ENCODE measurements around the gene MON2. TPM values are rescaled to one million over a fixed set of nuclear protein-coding genes. Genes with fewer than 3 reads are reported as not detected.

Gene MON2
- total and polyA plus RNA-seq, 2 of the 13 experiments (the other 11 are each of a cell fraction or from before 2014, with no cell fraction given): 10.5 to 24.8 TPM

GRCh38 chr12:62629413-62629812 is 162.8 kb downstream of the MON2 start (continued):
- TF ChIP-seq MXD4 (CRISPR knock-in tag; IDR thresholded peaks at IDR 0.05) (no peak), ZNF256 (CRISPR knock-in tag; conservative IDR thresholded peaks at IDR 0.05) (no peak)

GRCh38 chr12:62629971-62630739 is 163.5 kb downstream of the MON2 start:
- FAIRE-seq (no peak), DNase-seq (ENCODE audit: low spot score) (no peak), ATAC-seq (no peak)
- BruUV-seq (replicated peaks): no TSS peak
- no peaks in the 10 kb centered on the region; a peak in 1 of 5 replicates for H3K27me3 ChIP-seq (ENCODE audit: control insufficient read depth in 1 of 2, insufficient read depth in 2 of 2, low read length in 2 of 2)
- ChIA-PET CTCF (ENCODE audit: low intra/inter-chr PET ratio, low total read pairs) (no interaction called here), POLR2A (no interaction called here)
- no peak overlapping the region for H2AFZ ChIP-seq (ENCODE audit: low read length)
- H3K9me3 ChIP-seq (ENCODE audit: low read length): no peaks in the 10 kb centered on the region
- H3K9ac ChIP-seq (ENCODE audit: insufficient read depth, low read depth, low read length): no peak overlapping the region
- peaks cover 43% of the 10 kb centered on the region for H3K4me1 ChIP-seq (ENCODE audit: insufficient read depth, low read length)
- 72% methylated on average over 5 of the region's 5 CpGs for WGBS (ENCODE audit: low lambda C conversion rate)
- in situ Hi-C loops (cut with HindIII; ENCODE audit: extremely low pct_ligation_motif_present, low pct_unique_long_range_greater_than_20kb) (no loop called here), intact Hi-C loops (cut with micrococcal nuclease; ENCODE audit: unreplicated experiment) (no loop called here)
- H4K20me1 ChIP-seq (ENCODE audit: insufficient read depth, low read length): no peaks in the 10 kb centered on the region
- H3K79me2 ChIP-seq (ENCODE audit: insufficient read depth, low read length): no peaks in the 10 kb centered on the region
- no peak overlapping the region for H3K27ac ChIP-seq (ENCODE audit: extremely low read length, insufficient read depth, low read length)
- H3K4me3 ChIP-seq (replicated peaks in 1 of 3; ENCODE audit: insufficient read depth in 1 of 3, low read depth in 2 of 3, low read length in 3 of 3): no peak overlapping the region
- no peak overlapping the region for H3K4me2 ChIP-seq (ENCODE audit: low read depth, low read length)
- TF ChIP-seq CBX5 (CRISPR knock-in tag; IDR thresholded peaks at IDR 0.05; ENCODE audit: borderline replicate concordance) (no peak), ZNF292 (CRISPR knock-in tag; IDR thresholded peaks at IDR 0.05; ENCODE audit: borderline replicate concordance, low read depth) (no peak), NFKBIZ (CRISPR knock-in tag; IDR thresholded peaks at IDR 0.05) (no peak), HCFC1 (IDR thresholded peaks at IDR 0.05; ENCODE audit: low read depth, low read length) (no peak), SRF (IDR thresholded peaks at IDR 0.05; ENCODE audit: low read depth, low read length) (no peak), ZNF552 (CRISPR knock-in tag; IDR thresholded peaks at IDR 0.05; ENCODE audit: borderline replicate concordance) (no peak), SALL1 (CRISPR knock-in tag; IDR thresholded peaks at IDR 0.05) (no peak), ZNF343 (CRISPR knock-in tag; IDR thresholded peaks at IDR 0.05) (no peak), ZSCAN12 (CRISPR knock-in tag; IDR thresholded peaks at IDR 0.05) (no peak), RAD21 (CRISPR knock-in tag; IDR thresholded peaks at IDR 0.05) (no peak), POLR2G (IDR thresholded peaks at IDR 0.05; ENCODE audit: low read depth, low read length) (no peak), KLF12 (CRISPR knock-in tag; IDR thresholded peaks at IDR 0.05; ENCODE audit: borderline replicate concordance) (no peak), SCMH1 (CRISPR knock-in tag; IDR thresholded peaks at IDR 0.05; ENCODE audit: borderline replicate concordance) (no peak)
- TF ChIP-seq, protein P1, sequence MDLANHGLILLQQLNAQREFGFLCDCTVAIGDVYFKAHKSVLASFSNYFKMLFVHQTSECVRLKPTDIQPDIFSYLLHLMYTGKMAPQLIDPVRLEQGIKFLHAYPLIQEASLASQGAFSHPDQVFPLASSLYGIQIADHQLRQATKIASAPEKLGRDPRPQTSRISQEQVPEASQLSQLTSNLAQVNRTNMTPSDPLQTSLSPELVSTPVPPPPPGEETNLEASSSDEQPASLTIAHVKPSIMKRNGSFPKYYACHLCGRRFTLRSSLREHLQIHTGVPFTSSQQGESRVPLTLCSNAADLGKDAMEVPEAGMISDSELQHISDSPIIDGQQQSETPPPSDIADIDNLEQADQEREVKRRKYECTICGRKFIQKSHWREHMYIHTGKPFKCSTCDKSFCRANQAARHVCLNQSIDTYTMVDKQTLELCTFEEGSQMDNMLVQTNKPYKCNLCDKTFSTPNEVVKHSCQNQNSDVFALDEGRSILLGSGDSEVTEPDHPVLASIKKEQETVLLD (CRISPR knock-in tag; IDR thresholded peaks at IDR 0.05; ENCODE audit: low read depth): no peak
- TF ChIP-seq, protein P2, sequence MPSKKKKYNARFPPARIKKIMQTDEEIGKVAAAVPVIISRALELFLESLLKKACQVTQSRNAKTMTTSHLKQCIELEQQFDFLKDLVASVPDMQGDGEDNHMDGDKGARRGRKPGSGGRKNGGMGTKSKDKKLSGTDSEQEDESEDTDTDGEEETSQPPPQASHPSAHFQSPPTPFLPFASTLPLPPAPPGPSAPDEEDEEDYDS (CRISPR knock-in tag; IDR thresholded peaks at IDR 0.05): no peak
- TF ChIP-seq, protein P3, sequence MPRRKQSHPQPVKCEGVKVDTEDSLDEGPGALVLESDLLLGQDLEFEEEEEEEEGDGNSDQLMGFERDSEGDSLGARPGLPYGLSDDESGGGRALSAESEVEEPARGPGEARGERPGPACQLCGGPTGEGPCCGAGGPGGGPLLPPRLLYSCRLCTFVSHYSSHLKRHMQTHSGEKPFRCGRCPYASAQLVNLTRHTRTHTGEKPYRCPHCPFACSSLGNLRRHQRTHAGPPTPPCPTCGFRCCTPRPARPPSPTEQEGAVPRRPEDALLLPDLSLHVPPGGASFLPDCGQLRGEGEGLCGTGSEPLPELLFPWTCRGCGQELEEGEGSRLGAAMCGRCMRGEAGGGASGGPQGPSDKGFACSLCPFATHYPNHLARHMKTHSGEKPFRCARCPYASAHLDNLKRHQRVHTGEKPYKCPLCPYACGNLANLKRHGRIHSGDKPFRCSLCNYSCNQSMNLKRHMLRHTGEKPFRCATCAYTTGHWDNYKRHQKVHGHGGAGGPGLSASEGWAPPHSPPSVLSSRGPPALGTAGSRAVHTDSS (CRISPR knock-in tag; conservative IDR thresholded peaks at IDR 0.05): no peak
- no peaks in the 10 kb centered on the region for H3K36me3 ChIP-seq (replicated peaks in 1 of 2; ENCODE audit: control insufficient read depth in 1 of 2, insufficient read depth in 2 of 2, low read length in 2 of 2)
